Loucy (cell line): Measurements from ENCODE around the gene ATXN2.

Source experiments
- H2AFZ ChIP-seq: fragments of 200-600 bp; sonication (generic); 2 replicates; pipeline ENCODE4 v1.6.0; 2016; ENCODE audit warnings: antibody characterized with exemption, mild to moderate bottlenecking, low read length, moderate library complexity
- H3F3A ChIP-seq: fragments of 200-600 bp; 2 replicates; pipeline ENCODE4 v1.6.0; 2016; ENCODE audit warnings: antibody characterized with exemption, low read depth, mild to moderate bottlenecking
- H3K27me3 ChIP-seq: fragments of 200-600 bp; sonication (generic); 2 replicates; pipeline ENCODE4 v1.6.1; 2014; ENCODE audit warnings: low read length, mild to moderate bottlenecking; ENCODE audit not compliant: insufficient read depth, poor library complexity, severe bottlenecking
- H3K36me3 ChIP-seq: fragments of 200-600 bp; sonication (generic); 2 replicates; pipeline ENCODE4 v1.6.1; 2016; ENCODE audit warnings: low read length; ENCODE audit not compliant: insufficient read depth
- H3K4me1 ChIP-seq: fragments of 200-600 bp; sonication (generic); 2 replicates; pipeline ENCODE4 v1.5.1; 2014; ENCODE audit warnings: low read length, mild to moderate bottlenecking; ENCODE audit not compliant: insufficient read depth, poor library complexity, severe bottlenecking
- H3K4me2 ChIP-seq: fragments of 200-600 bp; sonication (generic); 2 replicates; pipeline ENCODE4 v1.6.0; 2014; ENCODE audit warnings: antibody characterized with exemption, low read length, low read depth, mild to moderate bottlenecking; ENCODE audit not compliant: poor library complexity, severe bottlenecking
- H3K4me3 ChIP-seq: fragments of 200-600 bp; sonication (generic); 2 replicates; pipeline ENCODE4 v1.5.1; 2014; ENCODE audit warnings: low read length, mild to moderate bottlenecking, mixed read lengths; ENCODE audit not compliant: poor library complexity, severe bottlenecking
- H3K79me2 ChIP-seq: fragments of 200-600 bp; sonication (generic); 2 replicates; pipeline ENCODE4 v1.6.1; 2014; ENCODE audit warnings: low read length; ENCODE audit not compliant: insufficient read depth
- H3K9ac ChIP-seq: fragments of 200-600 bp; sonication (generic); 2 replicates; pipeline ENCODE4 v1.6.0; 2014; ENCODE audit warnings: mild to moderate bottlenecking, low read depth, low read length, moderate library complexity; ENCODE audit not compliant: poor library complexity, severe bottlenecking
- H3K9me2 ChIP-seq: fragments of 200-600 bp; sonication (generic); replicated peaks from 2 replicates; pipeline ENCODE4 v1.6.1; 2016; ENCODE audit warnings: low read depth, low read length, mixed read lengths
- H3K9me3 ChIP-seq: fragments of 200-600 bp; sonication (generic); 2 replicates; pipeline ENCODE4 v1.6.1; 2014; ENCODE audit warnings: mild to moderate bottlenecking, antibody characterized with exemption, low read length, low read depth; ENCODE audit not compliant: insufficient read depth
- H4K20me1 ChIP-seq: fragments of 200-600 bp; sonication (generic); 2 replicates; pipeline ENCODE4 v1.6.0; 2014; ENCODE audit warnings: antibody characterized with exemption, low read length, mild to moderate bottlenecking; ENCODE audit not compliant: insufficient read depth, poor library complexity, severe bottlenecking
- CTCF ChIP-seq: fragments of 200-600 bp; sonication (generic); conservative IDR thresholded peaks from 2 replicates; pipeline ENCODE4 v1.5.1; 2014; ENCODE audit warnings: mild to moderate bottlenecking, antibody characterized with exemption, low read length
- EZH2phosphoT487 ChIP-seq: fragments of 200-600 bp; IDR thresholded peaks from 2 replicates; pipeline ENCODE4 v1.6.1; 2018; ENCODE audit warnings: antibody characterized with exemption, mild to moderate bottlenecking, moderate library complexity, borderline replicate concordance

ATXN2 gene

GRCh38 chr12:111453071-111453989 lies 145.8 kb downstream of the ATXN2 start:
- Histone ChIP-seq H3K36me3 (peaks cover 82% of the 10 kb centered on the region), H3K9me3 (no peaks in the 10 kb centered on the region), H3F3A (peaks cover 2% of the 10 kb centered on the region; the same call in 1 of the 2 replicates), H2AFZ (no peak overlapping the region), H3K79me2 (peaks cover 4% of the 10 kb centered on the region; the same call in 1 of the 2 replicates), H3K9me2 (no peaks in the 10 kb centered on the region), H3K9ac (no peak overlapping the region), H3K4me3 (no peak overlapping the region), H3K27me3 (no peaks in the 10 kb centered on the region), H3K4me2 (no peak overlapping the region), H3K4me1 (no peaks in the 10 kb centered on the region), H4K20me1 (no peaks in the 10 kb centered on the region)
- no peak for TF ChIP-seq CTCF
- TF ChIP-seq EZH2phosphoT487: no peak

GRCh38 chr12:111451649-111452129 lies 147.4 kb downstream of the ATXN2 start:
- Histone ChIP-seq H3K9me2 (no peaks in the 10 kb centered on the region), H3F3A (peaks cover 2% of the 10 kb centered on the region; the same call in 1 of the 2 replicates), H2AFZ (no peak overlapping the region), H3K9ac (no peak overlapping the region), H3K4me2 (no peak overlapping the region), H3K4me1 (no peaks in the 10 kb centered on the region), H3K36me3 (peaks cover 91% of the 10 kb centered on the region), H3K79me2 (peaks cover 7% of the 10 kb centered on the region; the same call in 1 of the 2 replicates), H3K27me3 (no peaks in the 10 kb centered on the region), H4K20me1 (no peaks in the 10 kb centered on the region), H3K4me3 (no peak overlapping the region), H3K9me3 (no peaks in the 10 kb centered on the region)
- TF ChIP-seq CTCF: peak; percentile 96
- no peak for TF ChIP-seq EZH2phosphoT487

GRCh38 chr12:111451232-111451631 lies 147.9 kb downstream of the ATXN2 start:
- H3K4me3 ChIP-seq: no peak overlapping the region

More at GRCh38 chr12:111451232-111451631, 147.9 kb downstream of the ATXN2 start:
- Histone ChIP-seq H3K9ac (no peak overlapping the region), H3K36me3 (peaks cover 93% of the 10 kb centered on the region), H3K9me2 (no peaks in the 10 kb centered on the region), H3F3A (peaks cover 2% of the 10 kb centered on the region; the same call in 1 of the 2 replicates), H3K4me2 (no peak overlapping the region), H2AFZ (no peak overlapping the region), H4K20me1 (no peaks in the 10 kb centered on the region), H3K79me2 (peaks cover 11% of the 10 kb centered on the region; the same call in 1 of the 2 replicates), H3K27me3 (no peaks in the 10 kb centered on the region), H3K4me1 (peaks cover 2% of the 10 kb centered on the region), H3K9me3 (no peaks in the 10 kb centered on the region)
- TF ChIP-seq EZH2phosphoT487 (no peak), CTCF (no peak)
